ENCODE measurements around the gene CUL4A.
"Not testable (repeated sequence)": the region's sequence is repeated elsewhere in the genome, so short reads cannot be mapped to it uniquely, and the experiment has no call there.

Gene CUL4A

GRCh38 chr13:113258321-113259054, 49.1 kb downstream of the CUL4A start:
- Histone ChIP-seq H3K27ac (ENCODE audit: low read depth, low read length) (no peak overlapping the region), H3K36me3 (ENCODE audit: control insufficient read depth, low read length) (peaks cover 75% of the 10 kb centered on the region), H4K20me1 (ENCODE audit: control insufficient read depth, insufficient read depth, low read depth, low read length) (no peaks in the 10 kb centered on the region), H3K9me2 (replicated peaks; ENCODE audit: control insufficient read depth, low read length) (no peaks in the 10 kb centered on the region), H3K4me1 (ENCODE audit: control insufficient read depth, low read length) (no peaks in the 10 kb centered on the region), H3K4me3 (ENCODE audit: low read length) (no peak overlapping the region), H3F3A (ENCODE audit: control insufficient read depth, insufficient read depth) (peaks cover 3% of the 10 kb centered on the region; the same call in 1 of the 2 replicates), H3K4me2 (ENCODE audit: low read length) (no peak overlapping the region), H3K9me3 (ENCODE audit: control insufficient read depth, insufficient read depth, low read length) (no peaks in the 10 kb centered on the region), H3K27me3 (ENCODE audit: control insufficient read depth, low read length) (no peaks in the 10 kb centered on the region), H3K79me2 (ENCODE audit: control insufficient read depth, low read length) (no peaks in the 10 kb centered on the region)
- TF ChIP-seq EZH2phosphoT487 (IDR thresholded peaks at IDR 0.05; ENCODE audit: borderline replicate concordance, low read length), result no peak

GRCh38 chr13:113260996-113261395, 51.6 kb downstream of the CUL4A start:
- no peaks in the 10 kb centered on the region for H4K20me1 ChIP-seq (ENCODE audit: control insufficient read depth, insufficient read depth, low read depth, low read length)
- peaks cover 5% of the 10 kb centered on the region for H3F3A ChIP-seq (ENCODE audit: control insufficient read depth, insufficient read depth)
- no peak overlapping the region for H3K4me3 ChIP-seq (ENCODE audit: low read length)
- TF ChIP-seq EZH2phosphoT487 (IDR thresholded peaks at IDR 0.05; ENCODE audit: borderline replicate concordance, low read length) (no peak), CTCF (IDR thresholded peaks at IDR 0.05; ENCODE audit: low read depth, low read length, poor library complexity, severe bottlenecking) (no peak)
- H3K9me3 ChIP-seq (ENCODE audit: control insufficient read depth, insufficient read depth, low read length), result no peaks in the 10 kb centered on the region
- H3K36me3 ChIP-seq (ENCODE audit: control insufficient read depth, low read length), result peaks cover 65% of the 10 kb centered on the region
- H3K79me2 ChIP-seq (ENCODE audit: control insufficient read depth, low read length), result no peaks in the 10 kb centered on the region
- no peak overlapping the region for H3K27ac ChIP-seq (ENCODE audit: low read depth, low read length)
- no peaks in the 10 kb centered on the region for H3K9me2 ChIP-seq (replicated peaks; ENCODE audit: control insufficient read depth, low read length)
- H3K4me2 ChIP-seq (ENCODE audit: low read length), result no peak overlapping the region
- no peaks in the 10 kb centered on the region for H3K27me3 ChIP-seq (ENCODE audit: control insufficient read depth, low read length)
- H3K4me1 ChIP-seq (ENCODE audit: control insufficient read depth, low read length), result no peaks in the 10 kb centered on the region

- not testable (repeated sequence) for H3K27ac ChIP-seq (ENCODE audit: low read depth, low read length); H3K4me1 ChIP-seq (ENCODE audit: control insufficient read depth, low read length)
Observed at GRCh38 chr13:113263016-113263415, 53.6 kb downstream of the CUL4A start.

GRCh38 chr13:113267642-113268405, 58.4 kb downstream of the CUL4A start:
- TF ChIP-seq CTCF (IDR thresholded peaks at IDR 0.05; ENCODE audit: low read depth, low read length, poor library complexity, severe bottlenecking) (no peak), EZH2phosphoT487 (IDR thresholded peaks at IDR 0.05; ENCODE audit: borderline replicate concordance, low read length) (no peak)
- no peaks in the 10 kb centered on the region for H3K27me3 ChIP-seq (ENCODE audit: control insufficient read depth, low read length)
- H3K9me3 ChIP-seq (ENCODE audit: control insufficient read depth, insufficient read depth, low read length), result no peaks in the 10 kb centered on the region
- peaks cover 5% of the 10 kb centered on the region for H3F3A ChIP-seq (ENCODE audit: control insufficient read depth, insufficient read depth)
- H3K36me3 ChIP-seq (ENCODE audit: control insufficient read depth, low read length), result peaks cover 10% of the 10 kb centered on the region
- H3K4me2 ChIP-seq (ENCODE audit: low read length), result no peak overlapping the region
- H3K4me1 ChIP-seq (ENCODE audit: control insufficient read depth, low read length), result no peaks in the 10 kb centered on the region
- H3K4me3 ChIP-seq (ENCODE audit: low read length), result no peak overlapping the region
- no peaks in the 10 kb centered on the region for H3K9me2 ChIP-seq (replicated peaks; ENCODE audit: control insufficient read depth, low read length)
- no peak overlapping the region for H3K27ac ChIP-seq (ENCODE audit: low read depth, low read length)
- H4K20me1 ChIP-seq (ENCODE audit: control insufficient read depth, insufficient read depth, low read depth, low read length), result no peaks in the 10 kb centered on the region
- no peaks in the 10 kb centered on the region for H3K79me2 ChIP-seq (ENCODE audit: control insufficient read depth, low read length)

More at GRCh38 chr13:113263016-113263415, 53.6 kb downstream of the CUL4A start:
- H3K4me2 ChIP-seq (ENCODE audit: low read length); H3F3A ChIP-seq (ENCODE audit: control insufficient read depth, insufficient read depth); H4K20me1 ChIP-seq (ENCODE audit: control insufficient read depth, insufficient read depth, low read depth, low read length); H3K9me3 ChIP-seq (ENCODE audit: control insufficient read depth, insufficient read depth, low read length); H3K4me3 ChIP-seq (ENCODE audit: low read length); H3K9me2 ChIP-seq (replicated peaks; ENCODE audit: control insufficient read depth, low read length); H3K79me2 ChIP-seq (ENCODE audit: control insufficient read depth, low read length); H3K27me3 ChIP-seq (ENCODE audit: control insufficient read depth, low read length): not testable (repeated sequence)
- H3K36me3 ChIP-seq (ENCODE audit: control insufficient read depth, low read length), result peaks cover 46% of the 10 kb centered on the region
